K562 (cell line): ENCODE measurements around the gene ELOVL2. TPM values are rescaled to one million over a fixed set of nuclear protein-coding genes. Genes with fewer than 3 reads are reported as not detected.

Experiments
- ATAC-seq: fragments of 200-7000 bp; cut with Tn5 transposase; 3 replicates; pipeline ENCODE4 v1.9.1; 2020; ENCODE audit warnings: moderate library complexity
- BruUV-seq: library from RNA; stranded (reverse); fragments of 400-500 nt; replicated peaks from 2 replicates; lab custom pipeline; 2021; lab: Mats Ljungman, UMichigan
- CTCF ChIA-PET: fragments of 300-600 bp; formaldehyde crosslinking; extraction: SDS; loops from one replicate; lab custom pipeline; 2021; ENCODE audit warnings: low intra/inter-chr PET ratio; lab: Yijun Ruan, JAX
- POLR2A ChIA-PET: fragments of 300-600, 350-650 bp; sonication (Branson Sonifier 250); formaldehyde crosslinking; extraction: SDS; loops from one replicate; lab custom pipeline; 2021; ENCODE audit warnings: antibody characterized with exemption, inconsistent platforms; lab: Yijun Ruan, JAX
- DNase-seq, 4 experiments: peaks; one replicate each; pipeline versions ENCODE4 v3.0.0 to v3.0.0-alpha.2; 2011 to 2018; ENCODE audit warnings: low spot score in 3 of 4, mixed read lengths in 3 of 4; ENCODE audit errors: extremely low read depth in 1 of 4
- FAIRE-seq: peaks from 2 replicates; lab custom pipeline; 2011; peaks lifted over from hg19 to GRCh38; lab: Jason Lieb, UNC
- H2AFZ ChIP-seq: 2 replicates; pipeline ENCODE4 v1.6.0; 2011; ENCODE audit warnings: low read depth, low read length, control low read depth, inconsistent platforms
- H3K27ac ChIP-seq: fragments of 200-600 bp; 3 replicates; pipeline ENCODE4 v1.8.0; 2011; ENCODE audit warnings: low read depth, mild to moderate bottlenecking, control low read depth, inconsistent platforms, low read length, moderate library complexity, mixed read lengths; ENCODE audit errors: extremely low read depth
- H3K27me3 ChIP-seq, 2 experiments: fragments of 300-600 bp in 1 of 2; 2 replicates in 1 of 2; 3 replicates in 1 of 2; pipeline versions ENCODE4 v1.6.0 to v1.8.0; 2011; ENCODE audit warnings: inconsistent platforms in 2 of 2, low read length in 2 of 2, mild to moderate bottlenecking in 1 of 2, mixed read lengths in 1 of 2, moderate library complexity in 1 of 2; ENCODE audit not compliant: control insufficient read depth in 2 of 2, insufficient read depth in 2 of 2
- H3K36me3 ChIP-seq: fragments of 300-600 bp; 3 replicates; pipeline ENCODE4 v1.8.0; 2011; ENCODE audit warnings: mild to moderate bottlenecking, low read length, inconsistent platforms; ENCODE audit not compliant: control insufficient read depth, insufficient read depth
- H3K4me1 ChIP-seq, 2 experiments: fragments of 200-600 bp in 1 of 2; replicated peaks in 1 of 2; 2 replicates in 1 of 2; 3 replicates in 1 of 2; pipeline versions ENCODE4 v1.5.1 to v1.8.0; 2011; ENCODE audit warnings: inconsistent platforms in 2 of 2, low read length in 2 of 2, mild to moderate bottlenecking in 1 of 2, mixed read lengths in 1 of 2, moderate library complexity in 1 of 2; ENCODE audit not compliant: control insufficient read depth in 2 of 2, insufficient read depth in 2 of 2
- H3K4me2 ChIP-seq: 2 replicates; pipeline ENCODE4 v1.6.1; 2011; ENCODE audit warnings: low read length, control low read depth, inconsistent platforms, mixed read lengths; ENCODE audit not compliant: insufficient read depth
- H3K4me3 ChIP-seq: fragments of 200-600 bp; sonication (generic), shearing (Covaris generic); 2 replicates; pipeline ENCODE4 v1.5.1; 2016; ENCODE audit warnings: control low read depth, inconsistent platforms
- H3K79me2 ChIP-seq: fragments of 200-600 bp; 3 replicates; pipeline ENCODE4 v1.8.0; 2011; ENCODE audit warnings: low read length, inconsistent platforms; ENCODE audit not compliant: control insufficient read depth, insufficient read depth
- H3K9ac ChIP-seq, 2 experiments: 2 replicates each; pipeline versions ENCODE4 v1.6.0 to v1.6.1; 2011; ENCODE audit warnings: low read depth in 2 of 2, low read length in 2 of 2, control low read depth in 1 of 2, inconsistent platforms in 1 of 2, mild to moderate bottlenecking in 1 of 2, mixed read lengths in 1 of 2; ENCODE audit not compliant: insufficient read depth in 1 of 2
- H3K9me1 ChIP-seq: one replicate; pipeline ENCODE4 v1.6.0; 2011; ENCODE audit warnings: inconsistent platforms, mild to moderate bottlenecking, low read length, moderate library complexity; ENCODE audit not compliant: control insufficient read depth, insufficient read depth
- H3K9me3 ChIP-seq: replicated peaks from 2 replicates; pipeline ENCODE4 v1.5.1; 2011; ENCODE audit warnings: low read depth, low read length, inconsistent platforms; ENCODE audit not compliant: control insufficient read depth, insufficient read depth
- H4K20me1 ChIP-seq: replicated peaks from 2 replicates; pipeline ENCODE4 v1.6.1; 2011; ENCODE audit warnings: low read length, inconsistent platforms, mixed read lengths; ENCODE audit not compliant: control insufficient read depth, insufficient read depth
- GMEB1 ChIP-seq: fragments of 250-450 bp; sonication (Bioruptor Pico); IDR thresholded peaks from 2 replicates; pipeline ENCODE4 v1.4.0; 2020; ENCODE audit warnings: mild to moderate bottlenecking
- HDAC3 ChIP-seq: fragments of 450-650 bp; IDR thresholded peaks from 2 replicates; pipeline ENCODE4 v1.6.1; 2018; ENCODE audit warnings: borderline replicate concordance, mild to moderate bottlenecking, moderate library complexity; ENCODE audit not compliant: partially characterized antibody
- IFI16 ChIP-seq: fragments of 250-450 bp; sonication (Bioruptor Pico); IDR thresholded peaks from 2 replicates; pipeline ENCODE4 v2.1.2; 2022; ENCODE audit warnings: mild to moderate bottlenecking, inconsistent platforms
- KAT7 ChIP-seq: sonication (generic); formaldehyde crosslinking; IDR thresholded peaks from 2 replicates; pipeline ENCODE4 v1.8.0; 2022; ENCODE audit warnings: missing genetic modification reagents, mild to moderate bottlenecking, borderline replicate concordance
- MCM3 ChIP-seq: fragments of 450-650 bp; IDR thresholded peaks from 2 replicates; pipeline ENCODE4 v1.6.1; 2016
- PTRF ChIP-seq: fragments of 450-650 bp; IDR thresholded peaks from 2 replicates; pipeline ENCODE4 v1.6.1; 2016; ENCODE audit warnings: mild to moderate bottlenecking, missing genetic modification characterization, missing compliant biosample characterization
- TAF1 ChIP-seq: IDR thresholded peaks from 2 replicates; pipeline ENCODE4 v1.6.1; 2011; ENCODE audit warnings: mild to moderate bottlenecking, low read length, moderate library complexity; ENCODE audit not compliant: insufficient read depth, control insufficient read depth, severe bottlenecking; ENCODE audit errors: extremely low read depth
- TAL1 ChIP-seq: fragments of 450-650 bp; IDR thresholded peaks from 2 replicates; pipeline ENCODE4 v1.6.1; 2016; ENCODE audit warnings: mild to moderate bottlenecking
- ZFPM2 ChIP-seq: fragments of 250-450 bp; sonication (Bioruptor Pico); IDR thresholded peaks from 2 replicates; pipeline ENCODE4 v1.5.1; 2022; ENCODE audit warnings: mild to moderate bottlenecking
- ZKSCAN8 ChIP-seq: fragments of 200-800 bp; sonication (Bioruptor generic); IDR thresholded peaks from 2 replicates; pipeline ENCODE4 v1.6.1; 2016; ENCODE audit warnings: missing genetic modification characterization, missing compliant biosample characterization
- WGBS: fragments of 100-300 bp; shearing (Covaris generic); methylation state at CpG from one replicate; pipeline ENCODE4 v1.1.6; 2016; ENCODE audit warnings: low coverage, mixed read lengths; ENCODE audit not compliant: insufficient coverage; ENCODE audit errors: missing lambda C conversion rate; 5-methylcytosine and 5-hydroxymethylcytosine counted together
- in situ Hi-C: fragments of 300-500 bp; cut with MboI; formaldehyde crosslinking; loops from 4 replicates; pipeline ENCODE4 v1.15.0; 2018; ENCODE audit warnings: inconsistent platforms, mixed read lengths
- intact Hi-C: fragments of 100-400 bp; cut with micrococcal nuclease; formaldehyde crosslinking; loops from 2 replicates; pipeline ENCODE4 v1.14.2; 2022
- polyA plus RNA-seq, 8 experiments: library from polyadenylated mRNA; depleted of rRNA in 4 of 8; stranded (reverse) in 5 of 8; unstranded in 3 of 8; fragments of >200 nt; fragmentation: Nextera tagmentation in 2 of 8; fragmentation: Illumina TruSeq in 1 of 8; extraction: Ambion mirVana in 2 of 8; extraction: Trizol in 1 of 8; gene quantifications; 2 replicates each; pipeline versions ENCODE4 v1.2.1 to v1.2.3, GENCODE V29; 2011 to 2014; ENCODE audit warnings: inconsistent platforms in 1 of 8, missing spikeins in 1 of 8
- total RNA-seq, 7 experiments: library from RNA; depleted of rRNA in 6 of 7; stranded (reverse); fragments of >200 nt in 6 of 7; fragmentation: Illumina TruSeq in 2 of 7; extraction: Trizol in 2 of 7; gene quantifications; 2 replicates each; pipeline versions ENCODE4 v1.2.1 to v1.2.3, GENCODE V29; 2011 to 2021; ENCODE audit warnings: low replicate concordance in 1 of 7
- TF ChIP-seq, protein P1 (sequence below): fragments of 450-650 bp; IDR thresholded peaks from 2 replicates; pipeline ENCODE4 v1.6.1; 2016; ENCODE audit warnings: mild to moderate bottlenecking, moderate library complexity

Gene ELOVL2
- total and polyA plus RNA-seq, 9 of the 15 experiments (the other 6 are each of a cell fraction or from before 2014, with no cell fraction given) = 0.05 to 0.96 (median 0.31) TPM

- no peak for DNase-seq
- BruUV-seq = no TSS peak
- H3K9ac ChIP-seq = no peak overlapping the region
- ChIA-PET POLR2A (interaction anchor here (1.1 kb wide), 1 partner anchor 10 kb away, joined by 4 read pairs; no protein-coding TSS in a partner anchor), CTCF (no interaction called here)
- no peak for FAIRE-seq
- no peaks in the 10 kb centered on the region for H3K79me2 ChIP-seq
- WGBS = 55% methylated on average over 6 of the region's 8 CpGs
- H3K9me3 ChIP-seq = no peaks in the 10 kb centered on the region
- in situ Hi-C loops = no loop called here
- no peak overlapping the region for H3K4me3 ChIP-seq
- H2AFZ ChIP-seq = no peak overlapping the region
- H3K27ac ChIP-seq = no peak overlapping the region
- intact Hi-C loops = no loop called here
- H3K9me1 ChIP-seq = no peaks in the 10 kb centered on the region
- H3K4me2 ChIP-seq = no peak overlapping the region
- no peak for ATAC-seq
- H3K4me1 ChIP-seq = peaks cover 0 to 2% of the 10 kb centered on the region in 2 experiments; a peak in 4 of 5 replicates
- no peaks in the 10 kb centered on the region for H3K27me3 ChIP-seq
- H4K20me1 ChIP-seq = no peaks in the 10 kb centered on the region
- no peaks in the 10 kb centered on the region for H3K36me3 ChIP-seq
- TF ChIP-seq PTRF (tag) (no peak), TAL1 (no peak), MCM3 (no peak), ZKSCAN8 (CRISPR knock-in tag) (no peak), IFI16 (CRISPR knock-in tag) (no peak), HDAC3 (no peak), KAT7 (CRISPR knock-in tag) (no peak), ZFPM2 (CRISPR knock-in tag) (no peak), GMEB1 (CRISPR knock-in tag) (no peak), TAF1 (no peak)
- TF ChIP-seq, protein P1, sequence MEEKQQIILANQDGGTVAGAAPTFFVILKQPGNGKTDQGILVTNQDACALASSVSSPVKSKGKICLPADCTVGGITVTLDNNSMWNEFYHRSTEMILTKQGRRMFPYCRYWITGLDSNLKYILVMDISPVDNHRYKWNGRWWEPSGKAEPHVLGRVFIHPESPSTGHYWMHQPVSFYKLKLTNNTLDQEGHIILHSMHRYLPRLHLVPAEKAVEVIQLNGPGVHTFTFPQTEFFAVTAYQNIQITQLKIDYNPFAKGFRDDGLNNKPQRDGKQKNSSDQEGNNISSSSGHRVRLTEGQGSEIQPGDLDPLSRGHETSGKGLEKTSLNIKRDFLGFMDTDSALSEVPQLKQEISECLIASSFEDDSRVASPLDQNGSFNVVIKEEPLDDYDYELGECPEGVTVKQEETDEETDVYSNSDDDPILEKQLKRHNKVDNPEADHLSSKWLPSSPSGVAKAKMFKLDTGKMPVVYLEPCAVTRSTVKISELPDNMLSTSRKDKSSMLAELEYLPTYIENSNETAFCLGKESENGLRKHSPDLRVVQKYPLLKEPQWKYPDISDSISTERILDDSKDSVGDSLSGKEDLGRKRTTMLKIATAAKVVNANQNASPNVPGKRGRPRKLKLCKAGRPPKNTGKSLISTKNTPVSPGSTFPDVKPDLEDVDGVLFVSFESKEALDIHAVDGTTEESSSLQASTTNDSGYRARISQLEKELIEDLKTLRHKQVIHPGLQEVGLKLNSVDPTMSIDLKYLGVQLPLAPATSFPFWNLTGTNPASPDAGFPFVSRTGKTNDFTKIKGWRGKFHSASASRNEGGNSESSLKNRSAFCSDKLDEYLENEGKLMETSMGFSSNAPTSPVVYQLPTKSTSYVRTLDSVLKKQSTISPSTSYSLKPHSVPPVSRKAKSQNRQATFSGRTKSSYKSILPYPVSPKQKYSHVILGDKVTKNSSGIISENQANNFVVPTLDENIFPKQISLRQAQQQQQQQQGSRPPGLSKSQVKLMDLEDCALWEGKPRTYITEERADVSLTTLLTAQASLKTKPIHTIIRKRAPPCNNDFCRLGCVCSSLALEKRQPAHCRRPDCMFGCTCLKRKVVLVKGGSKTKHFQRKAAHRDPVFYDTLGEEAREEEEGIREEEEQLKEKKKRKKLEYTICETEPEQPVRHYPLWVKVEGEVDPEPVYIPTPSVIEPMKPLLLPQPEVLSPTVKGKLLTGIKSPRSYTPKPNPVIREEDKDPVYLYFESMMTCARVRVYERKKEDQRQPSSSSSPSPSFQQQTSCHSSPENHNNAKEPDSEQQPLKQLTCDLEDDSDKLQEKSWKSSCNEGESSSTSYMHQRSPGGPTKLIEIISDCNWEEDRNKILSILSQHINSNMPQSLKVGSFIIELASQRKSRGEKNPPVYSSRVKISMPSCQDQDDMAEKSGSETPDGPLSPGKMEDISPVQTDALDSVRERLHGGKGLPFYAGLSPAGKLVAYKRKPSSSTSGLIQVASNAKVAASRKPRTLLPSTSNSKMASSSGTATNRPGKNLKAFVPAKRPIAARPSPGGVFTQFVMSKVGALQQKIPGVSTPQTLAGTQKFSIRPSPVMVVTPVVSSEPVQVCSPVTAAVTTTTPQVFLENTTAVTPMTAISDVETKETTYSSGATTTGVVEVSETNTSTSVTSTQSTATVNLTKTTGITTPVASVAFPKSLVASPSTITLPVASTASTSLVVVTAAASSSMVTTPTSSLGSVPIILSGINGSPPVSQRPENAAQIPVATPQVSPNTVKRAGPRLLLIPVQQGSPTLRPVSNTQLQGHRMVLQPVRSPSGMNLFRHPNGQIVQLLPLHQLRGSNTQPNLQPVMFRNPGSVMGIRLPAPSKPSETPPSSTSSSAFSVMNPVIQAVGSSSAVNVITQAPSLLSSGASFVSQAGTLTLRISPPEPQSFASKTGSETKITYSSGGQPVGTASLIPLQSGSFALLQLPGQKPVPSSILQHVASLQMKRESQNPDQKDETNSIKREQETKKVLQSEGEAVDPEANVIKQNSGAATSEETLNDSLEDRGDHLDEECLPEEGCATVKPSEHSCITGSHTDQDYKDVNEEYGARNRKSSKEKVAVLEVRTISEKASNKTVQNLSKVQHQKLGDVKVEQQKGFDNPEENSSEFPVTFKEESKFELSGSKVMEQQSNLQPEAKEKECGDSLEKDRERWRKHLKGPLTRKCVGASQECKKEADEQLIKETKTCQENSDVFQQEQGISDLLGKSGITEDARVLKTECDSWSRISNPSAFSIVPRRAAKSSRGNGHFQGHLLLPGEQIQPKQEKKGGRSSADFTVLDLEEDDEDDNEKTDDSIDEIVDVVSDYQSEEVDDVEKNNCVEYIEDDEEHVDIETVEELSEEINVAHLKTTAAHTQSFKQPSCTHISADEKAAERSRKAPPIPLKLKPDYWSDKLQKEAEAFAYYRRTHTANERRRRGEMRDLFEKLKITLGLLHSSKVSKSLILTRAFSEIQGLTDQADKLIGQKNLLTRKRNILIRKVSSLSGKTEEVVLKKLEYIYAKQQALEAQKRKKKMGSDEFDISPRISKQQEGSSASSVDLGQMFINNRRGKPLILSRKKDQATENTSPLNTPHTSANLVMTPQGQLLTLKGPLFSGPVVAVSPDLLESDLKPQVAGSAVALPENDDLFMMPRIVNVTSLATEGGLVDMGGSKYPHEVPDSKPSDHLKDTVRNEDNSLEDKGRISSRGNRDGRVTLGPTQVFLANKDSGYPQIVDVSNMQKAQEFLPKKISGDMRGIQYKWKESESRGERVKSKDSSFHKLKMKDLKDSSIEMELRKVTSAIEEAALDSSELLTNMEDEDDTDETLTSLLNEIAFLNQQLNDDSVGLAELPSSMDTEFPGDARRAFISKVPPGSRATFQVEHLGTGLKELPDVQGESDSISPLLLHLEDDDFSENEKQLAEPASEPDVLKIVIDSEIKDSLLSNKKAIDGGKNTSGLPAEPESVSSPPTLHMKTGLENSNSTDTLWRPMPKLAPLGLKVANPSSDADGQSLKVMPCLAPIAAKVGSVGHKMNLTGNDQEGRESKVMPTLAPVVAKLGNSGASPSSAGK = no peak
Measured at GRCh38 chr6:10993896-10994295, 50.2 kb downstream of the ELOVL2 start.
